ENCODE data around the gene DMRT3. TPM values are rescaled to one million over a fixed set of nuclear protein-coding genes. Genes with fewer than 3 reads are reported as not detected.
"Not testable (repeated sequence)": the region's sequence is repeated elsewhere in the genome, so short reads cannot be mapped to it uniquely, and the experiment has no call there.

The DMRT3 gene
- total RNA-seq, 1 experiment from 2014 or later = not detected

DNA sequence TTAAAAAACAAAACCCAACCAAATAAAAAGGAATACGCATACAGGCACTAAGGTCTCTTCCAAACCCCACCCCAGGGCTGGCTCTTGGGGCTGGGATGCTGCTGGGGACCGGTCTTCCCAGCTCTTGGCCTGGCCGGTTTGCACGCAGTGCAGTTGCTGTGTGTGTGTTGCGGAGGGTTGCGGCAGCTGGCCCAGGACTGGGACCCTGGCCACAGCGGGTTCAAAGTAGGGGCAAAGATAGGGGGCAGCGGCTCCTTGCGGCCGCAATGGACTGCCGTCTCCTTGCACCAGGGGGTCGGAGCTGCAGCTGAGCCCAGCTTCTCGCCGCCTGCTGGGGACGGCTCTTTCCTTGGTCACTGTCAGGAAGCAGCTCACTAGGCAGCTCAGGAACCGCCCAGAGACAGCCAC lies 5.0 kb downstream of the DMRT3 start:
- no peak overlapping the region for H3K4me2 ChIP-seq (ENCODE audit: low read depth, low read length, poor library complexity, severe bottlenecking)
- H3K27ac ChIP-seq (ENCODE audit: low read length) = no peak overlapping the region
- no peaks in the 10 kb centered on the region for H3K9me3 ChIP-seq (ENCODE audit: low read length)
- H3K4me3 ChIP-seq (ENCODE audit: low read length) = no peak overlapping the region
- no peaks in the 10 kb centered on the region for H3K36me3 ChIP-seq (ENCODE audit: insufficient read depth, low read length)
- no peaks in the 10 kb centered on the region for H3K9me2 ChIP-seq (replicated peaks; ENCODE audit: insufficient read depth, low read length)
- no peak overlapping the region for H2AFZ ChIP-seq (ENCODE audit: low read length)
- no peaks in the 10 kb centered on the region for H3K27me3 ChIP-seq (ENCODE audit: low read length)
- no peaks in the 10 kb centered on the region for H3K4me1 ChIP-seq (ENCODE audit: low read length)
- no peaks in the 10 kb centered on the region for H4K20me1 ChIP-seq (ENCODE audit: insufficient read depth, low read depth, low read length)
- no peaks in the 10 kb centered on the region for H3K79me2 ChIP-seq (ENCODE audit: low read length)
- no peak for DNase-seq
- no peak overlapping the region for H3K9ac ChIP-seq (ENCODE audit: low read length)

DNA sequence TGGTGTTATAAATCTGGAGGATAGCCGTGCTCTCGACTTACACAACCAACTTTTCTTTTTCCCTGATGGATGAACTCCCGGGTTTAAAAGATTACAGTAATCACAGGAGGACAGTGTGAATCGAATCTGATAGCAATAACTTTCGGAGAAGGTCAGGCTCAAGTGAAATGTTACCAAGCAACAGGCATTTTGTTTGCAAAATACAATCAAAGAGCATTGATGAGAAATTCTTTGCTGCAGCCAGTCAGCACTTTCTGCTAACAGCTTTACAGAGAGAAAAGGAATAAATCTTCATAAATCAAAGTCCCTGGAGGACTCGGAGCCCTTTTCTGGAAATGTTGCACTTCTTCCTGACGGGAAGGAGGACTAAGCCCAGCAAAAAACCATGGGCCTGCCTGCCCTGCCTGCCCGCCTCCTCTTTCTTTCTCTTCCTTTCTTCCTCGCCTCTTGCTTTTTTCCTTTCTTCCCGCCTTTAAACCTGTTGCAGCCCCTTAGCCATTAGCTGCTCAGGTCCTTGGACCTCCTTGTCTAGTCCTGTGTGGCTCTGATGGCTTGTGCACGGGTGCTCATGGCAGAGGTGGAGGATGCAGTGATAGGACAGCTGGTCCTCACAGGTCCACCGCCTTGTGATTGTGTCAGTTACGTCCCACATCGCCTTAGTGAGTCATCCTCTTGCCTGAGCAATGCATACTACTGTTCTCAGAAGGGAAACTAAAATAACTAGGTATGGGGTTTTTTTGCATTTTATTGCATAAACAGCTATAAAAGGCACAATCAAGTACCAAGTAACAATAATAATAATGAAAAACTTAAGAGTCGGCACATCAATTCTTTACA lies 6.2 kb downstream of the DMRT3 start:
- H3K9me3 ChIP-seq (ENCODE audit: low read length) = no peaks in the 10 kb centered on the region
- no peaks in the 10 kb centered on the region for H4K20me1 ChIP-seq (ENCODE audit: insufficient read depth, low read depth, low read length)
- no peak overlapping the region for H3K4me3 ChIP-seq (ENCODE audit: low read length)
- no peaks in the 10 kb centered on the region for H3K9me2 ChIP-seq (replicated peaks; ENCODE audit: insufficient read depth, low read length)
- no peak overlapping the region for H3K9ac ChIP-seq (ENCODE audit: low read length)
- no peaks in the 10 kb centered on the region for H3K79me2 ChIP-seq (ENCODE audit: low read length)
- no peaks in the 10 kb centered on the region for H3K36me3 ChIP-seq (ENCODE audit: insufficient read depth, low read length)
- H2AFZ ChIP-seq (ENCODE audit: low read length) = no peak overlapping the region
- H3K4me1 ChIP-seq (ENCODE audit: low read length) = no peaks in the 10 kb centered on the region
- DNase-seq = no peak
- H3K27ac ChIP-seq (ENCODE audit: low read length) = no peak overlapping the region
- no peaks in the 10 kb centered on the region for H3K27me3 ChIP-seq (ENCODE audit: low read length)
- H3K4me2 ChIP-seq (ENCODE audit: low read depth, low read length, poor library complexity, severe bottlenecking) = no peak overlapping the region

DNA sequence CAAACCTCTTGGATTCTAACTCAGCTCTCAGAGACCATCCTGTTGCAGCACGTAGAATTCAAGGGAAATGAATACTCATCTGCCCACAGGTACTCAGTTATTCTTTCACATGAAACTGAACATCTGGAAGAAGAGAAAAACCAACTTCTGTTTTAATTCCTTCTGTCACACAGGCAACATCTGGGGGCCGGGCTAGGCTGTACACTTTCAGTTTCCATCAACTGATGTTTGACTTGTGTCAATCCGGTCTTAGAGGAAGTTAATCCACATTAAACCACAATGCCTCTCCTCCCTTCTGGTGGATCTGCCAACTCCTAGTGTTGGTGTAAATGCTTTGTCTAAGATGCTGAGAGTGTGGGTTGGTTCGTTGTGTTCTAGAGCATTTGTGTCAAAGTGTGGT lies 17.6 kb downstream of the DMRT3 start:
- Histone ChIP-seq H3K27me3 (ENCODE audit: low read length) (no peaks in the 10 kb centered on the region), H3K4me2 (ENCODE audit: low read depth, low read length, poor library complexity, severe bottlenecking) (no peak overlapping the region), H2AFZ (ENCODE audit: low read length) (no peak overlapping the region), H3K79me2 (ENCODE audit: low read length) (no peaks in the 10 kb centered on the region), H3K9me2 (replicated peaks; ENCODE audit: insufficient read depth, low read length) (no peaks in the 10 kb centered on the region), H4K20me1 (ENCODE audit: insufficient read depth, low read depth, low read length) (no peaks in the 10 kb centered on the region), H3K36me3 (ENCODE audit: insufficient read depth, low read length) (no peaks in the 10 kb centered on the region), H3K9ac (ENCODE audit: low read length) (no peak overlapping the region), H3K4me3 (ENCODE audit: low read length) (no peak overlapping the region), H3K4me1 (ENCODE audit: low read length) (no peaks in the 10 kb centered on the region), H3K9me3 (ENCODE audit: low read length) (peaks cover under 1% of the 10 kb centered on the region), H3K27ac (ENCODE audit: low read length) (no peak overlapping the region)
- no peak for DNase-seq

DNA sequence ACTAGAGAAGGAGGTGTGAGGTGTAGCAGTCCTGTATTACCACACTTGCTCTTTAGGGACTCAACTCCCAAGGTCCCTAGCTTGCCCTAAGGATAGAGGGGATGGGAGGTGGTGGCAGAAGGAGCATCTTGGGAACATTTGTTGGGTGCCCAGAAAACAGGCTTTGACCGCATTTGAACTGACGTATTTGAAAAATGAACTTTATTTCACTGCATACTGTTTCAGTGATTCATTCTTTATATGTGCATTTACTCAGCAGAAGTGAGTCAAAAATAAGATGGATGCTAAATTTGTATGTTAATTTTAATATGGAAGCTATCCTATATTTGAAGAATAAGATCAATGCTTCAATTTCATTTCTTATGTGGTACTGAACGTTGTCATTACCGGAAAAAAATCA lies 18.7 kb downstream of the DMRT3 start:
- no peak overlapping the region for H3K4me2 ChIP-seq (ENCODE audit: low read depth, low read length, poor library complexity, severe bottlenecking)
- DNase-seq = no peak
- no peaks in the 10 kb centered on the region for H3K4me1 ChIP-seq (ENCODE audit: low read length)
- H3K79me2 ChIP-seq (ENCODE audit: low read length) = no peaks in the 10 kb centered on the region
- no peaks in the 10 kb centered on the region for H3K27me3 ChIP-seq (ENCODE audit: low read length)
- no peaks in the 10 kb centered on the region for H4K20me1 ChIP-seq (ENCODE audit: insufficient read depth, low read depth, low read length)
- no peak overlapping the region for H2AFZ ChIP-seq (ENCODE audit: low read length)
- H3K4me3 ChIP-seq (ENCODE audit: low read length) = no peak overlapping the region
- no peak overlapping the region for H3K9ac ChIP-seq (ENCODE audit: low read length)
- H3K9me2 ChIP-seq (replicated peaks; ENCODE audit: insufficient read depth, low read length) = no peaks in the 10 kb centered on the region
- H3K9me3 ChIP-seq (ENCODE audit: low read length) = peaks cover 4% of the 10 kb centered on the region
- H3K27ac ChIP-seq (ENCODE audit: low read length) = no peak overlapping the region
- no peaks in the 10 kb centered on the region for H3K36me3 ChIP-seq (ENCODE audit: insufficient read depth, low read length)

DNA sequence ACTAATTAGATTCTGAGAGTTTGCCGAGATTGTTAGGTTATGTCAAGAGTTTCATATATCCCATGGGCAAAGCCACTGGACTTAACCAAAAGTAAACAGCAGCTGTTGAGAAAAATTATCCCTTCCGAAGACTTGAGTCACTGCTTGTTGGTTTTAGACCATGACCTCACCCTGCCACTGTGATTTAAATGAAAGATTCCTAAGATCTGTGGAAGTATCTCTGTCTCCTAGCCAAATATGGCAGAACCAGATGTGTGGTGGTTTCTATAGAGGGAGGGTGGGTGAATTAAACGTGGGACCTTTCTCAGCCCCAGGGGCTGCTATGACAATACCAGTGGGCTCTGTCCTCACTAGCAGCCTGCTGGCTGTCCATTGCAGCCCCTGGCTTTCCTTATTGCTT lies 19.3 kb downstream of the DMRT3 start:
- H3K27ac ChIP-seq (ENCODE audit: low read length) = no peak overlapping the region
- no peak overlapping the region for H3K4me2 ChIP-seq (ENCODE audit: low read depth, low read length, poor library complexity, severe bottlenecking)
- DNase-seq = no peak
- H3K9me2 ChIP-seq (replicated peaks; ENCODE audit: insufficient read depth, low read length) = no peaks in the 10 kb centered on the region
- H3K9ac ChIP-seq (ENCODE audit: low read length) = no peak overlapping the region
- H3K4me3 ChIP-seq (ENCODE audit: low read length) = no peak overlapping the region
- no peak overlapping the region for H2AFZ ChIP-seq (ENCODE audit: low read length)
- H3K79me2 ChIP-seq (ENCODE audit: low read length) = no peaks in the 10 kb centered on the region
- H3K9me3 ChIP-seq (ENCODE audit: low read length) = peaks cover 4% of the 10 kb centered on the region
- H3K27me3 ChIP-seq (ENCODE audit: low read length) = no peaks in the 10 kb centered on the region
- H3K36me3 ChIP-seq (ENCODE audit: insufficient read depth, low read length) = no peaks in the 10 kb centered on the region
- no peaks in the 10 kb centered on the region for H3K4me1 ChIP-seq (ENCODE audit: low read length)
- no peaks in the 10 kb centered on the region for H4K20me1 ChIP-seq (ENCODE audit: insufficient read depth, low read depth, low read length)

DNA sequence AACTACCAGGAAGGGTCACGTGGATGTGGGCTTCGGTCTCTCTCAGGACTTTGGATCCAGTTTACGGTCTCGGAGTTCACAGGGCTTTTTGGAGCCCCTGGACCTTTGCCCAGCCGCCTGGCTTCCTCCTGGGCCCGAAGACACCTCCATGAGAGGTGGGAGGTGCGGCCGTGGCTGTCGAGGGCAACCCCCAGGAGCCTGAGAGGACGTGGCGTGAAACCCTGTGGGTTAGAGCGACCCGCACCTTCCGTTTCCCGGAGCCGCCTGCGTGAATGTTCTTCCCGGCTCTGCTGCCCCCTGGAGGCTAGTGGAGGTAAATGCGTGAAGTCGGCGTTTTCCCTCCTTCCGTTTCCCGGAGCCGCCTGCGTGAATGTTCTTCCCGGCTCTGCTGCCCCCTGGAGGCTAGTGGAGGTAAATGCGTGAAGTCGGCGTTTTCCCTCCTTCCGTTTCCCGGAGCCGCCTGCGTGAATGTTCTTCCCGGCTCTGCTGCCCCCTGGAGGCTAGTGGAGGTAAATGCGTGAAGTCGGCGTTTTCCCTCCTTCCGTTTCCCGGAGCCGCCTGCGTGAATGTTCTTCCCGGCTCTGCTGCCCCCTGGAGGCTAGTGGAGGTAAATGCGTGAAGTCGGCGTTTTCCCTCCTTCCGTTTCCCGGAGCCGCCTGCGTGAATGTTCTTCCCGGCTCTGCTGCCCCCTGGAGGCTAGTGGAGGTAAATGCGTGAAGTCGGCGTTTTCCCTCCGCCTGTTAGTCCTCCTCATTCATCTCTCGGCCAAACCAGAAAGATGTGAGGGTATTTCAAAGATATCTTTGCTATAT lies 22.1 kb downstream of the DMRT3 start:
- not testable (repeated sequence) for H3K9ac ChIP-seq (ENCODE audit: low read length); DNase-seq; H3K79me2 ChIP-seq (ENCODE audit: low read length); H3K4me2 ChIP-seq (ENCODE audit: low read depth, low read length, poor library complexity, severe bottlenecking); H3K4me3 ChIP-seq (ENCODE audit: low read length); H3K9me2 ChIP-seq (replicated peaks; ENCODE audit: insufficient read depth, low read length); H3K36me3 ChIP-seq (ENCODE audit: insufficient read depth, low read length); H3K27me3 ChIP-seq (ENCODE audit: low read length); H3K27ac ChIP-seq (ENCODE audit: low read length); H3K4me1 ChIP-seq (ENCODE audit: low read length); H2AFZ ChIP-seq (ENCODE audit: low read length); H3K9me3 ChIP-seq (ENCODE audit: low read length); H4K20me1 ChIP-seq (ENCODE audit: insufficient read depth, low read depth, low read length)

DNA sequence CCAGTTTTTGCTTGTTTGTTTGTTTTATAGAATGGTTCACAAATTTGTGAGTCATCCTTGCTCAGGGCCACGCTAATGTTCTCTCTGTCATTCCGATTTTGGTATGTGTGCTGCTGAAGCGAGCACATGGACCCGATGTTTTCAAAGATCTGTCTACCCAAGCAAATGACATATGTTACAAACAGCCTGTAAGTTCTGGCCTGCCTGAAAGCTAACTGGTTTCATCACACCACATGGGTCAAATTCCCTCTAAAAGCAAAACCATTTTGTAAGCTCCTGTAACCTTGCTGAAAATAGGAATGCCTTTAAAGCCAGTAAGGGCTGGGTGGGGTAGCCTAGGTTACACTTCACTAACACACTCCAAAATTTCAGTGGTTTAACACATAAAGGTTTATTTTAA lies 25.4 kb downstream of the DMRT3 start:
- no peak for DNase-seq

DNA sequence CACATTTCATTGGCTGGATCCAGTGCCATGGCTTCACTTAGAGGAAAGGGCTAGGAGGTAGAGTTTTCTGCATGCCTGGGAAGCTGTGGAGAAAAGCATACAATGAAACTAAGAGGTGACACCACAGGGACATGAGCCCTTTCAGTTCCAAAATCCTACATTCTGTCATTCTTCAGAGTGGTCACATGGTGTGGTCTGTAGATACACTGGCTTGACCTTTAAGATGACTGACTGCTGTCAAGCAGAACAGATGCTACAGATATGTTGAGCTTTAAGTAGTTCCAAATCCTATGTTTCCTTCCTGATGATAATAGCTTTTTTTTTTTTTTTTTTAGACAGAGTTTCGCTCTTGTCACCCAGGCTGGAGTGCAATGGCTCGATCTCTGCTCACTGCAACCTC lies 26.2 kb downstream of the DMRT3 start:
- H3K36me3 ChIP-seq (ENCODE audit: insufficient read depth, low read length) = no peaks in the 10 kb centered on the region
- H3K9me3 ChIP-seq (ENCODE audit: low read length) = peaks cover 4% of the 10 kb centered on the region
- H3K4me3 ChIP-seq (ENCODE audit: low read length) = no peak overlapping the region
- H3K27me3 ChIP-seq (ENCODE audit: low read length) = no peaks in the 10 kb centered on the region
- H4K20me1 ChIP-seq (ENCODE audit: insufficient read depth, low read depth, low read length) = no peaks in the 10 kb centered on the region
- H3K79me2 ChIP-seq (ENCODE audit: low read length) = no peaks in the 10 kb centered on the region
- no peak for DNase-seq
- H3K4me2 ChIP-seq (ENCODE audit: low read depth, low read length, poor library complexity, severe bottlenecking) = no peak overlapping the region
- H2AFZ ChIP-seq (ENCODE audit: low read length) = no peak overlapping the region
- H3K9ac ChIP-seq (ENCODE audit: low read length) = no peak overlapping the region
- peaks cover 2% of the 10 kb centered on the region for H3K4me1 ChIP-seq (ENCODE audit: low read length)
- H3K27ac ChIP-seq (ENCODE audit: low read length) = no peak overlapping the region
- no peaks in the 10 kb centered on the region for H3K9me2 ChIP-seq (replicated peaks; ENCODE audit: insufficient read depth, low read length)

More for the DNA sequence above, 25.4 kb downstream of the DMRT3 start:
- Histone ChIP-seq H3K4me1 (ENCODE audit: low read length) (peaks cover 2% of the 10 kb centered on the region), H4K20me1 (ENCODE audit: insufficient read depth, low read depth, low read length) (no peaks in the 10 kb centered on the region), H3K4me3 (ENCODE audit: low read length) (no peak overlapping the region), H3K27ac (ENCODE audit: low read length) (no peak overlapping the region), H3K9me2 (replicated peaks; ENCODE audit: insufficient read depth, low read length) (no peaks in the 10 kb centered on the region), H3K79me2 (ENCODE audit: low read length) (no peaks in the 10 kb centered on the region), H3K9me3 (ENCODE audit: low read length) (peaks cover 4% of the 10 kb centered on the region), H2AFZ (ENCODE audit: low read length) (no peak overlapping the region), H3K4me2 (ENCODE audit: low read depth, low read length, poor library complexity, severe bottlenecking) (no peak overlapping the region), H3K9ac (ENCODE audit: low read length) (no peak overlapping the region), H3K27me3 (ENCODE audit: low read length) (no peaks in the 10 kb centered on the region), H3K36me3 (ENCODE audit: insufficient read depth, low read length) (no peaks in the 10 kb centered on the region)
